Measurements from ENCODE around the gene RIMBP2.

Gene RIMBP2

DNA sequence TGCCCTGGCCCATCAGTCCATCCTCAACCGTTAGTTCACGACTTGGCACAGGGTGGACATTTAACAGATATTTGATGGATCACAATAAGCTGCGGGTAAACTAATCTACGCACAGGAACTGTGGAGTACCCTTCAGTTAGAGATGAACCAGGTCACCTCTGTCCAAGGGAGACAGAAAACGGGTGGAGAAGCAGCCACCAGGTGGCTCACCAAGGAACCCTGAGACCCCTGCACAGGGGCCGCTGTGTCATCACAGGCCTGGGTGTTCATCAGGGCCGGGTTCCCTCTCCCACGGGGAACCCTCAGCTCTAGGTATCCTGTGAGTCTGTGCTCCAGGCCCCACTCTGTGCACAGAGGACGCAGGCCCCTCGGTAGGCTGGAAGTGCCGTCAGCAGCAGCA, 256.2 kb downstream of the RIMBP2 start:
- DNase-seq = no peak

GRCh38 chr12:130458341-130458740, 257.8 kb downstream of the RIMBP2 start:
- DNase-seq = no peak

GRCh38 chr12:130457215-130457614, 258.9 kb downstream of the RIMBP2 start:
- DNase-seq = no peak

- no peak for DNase-seq
Observed at GRCh38 chr12:130456375-130457199, 259.5 kb downstream of the RIMBP2 start.

DNA sequence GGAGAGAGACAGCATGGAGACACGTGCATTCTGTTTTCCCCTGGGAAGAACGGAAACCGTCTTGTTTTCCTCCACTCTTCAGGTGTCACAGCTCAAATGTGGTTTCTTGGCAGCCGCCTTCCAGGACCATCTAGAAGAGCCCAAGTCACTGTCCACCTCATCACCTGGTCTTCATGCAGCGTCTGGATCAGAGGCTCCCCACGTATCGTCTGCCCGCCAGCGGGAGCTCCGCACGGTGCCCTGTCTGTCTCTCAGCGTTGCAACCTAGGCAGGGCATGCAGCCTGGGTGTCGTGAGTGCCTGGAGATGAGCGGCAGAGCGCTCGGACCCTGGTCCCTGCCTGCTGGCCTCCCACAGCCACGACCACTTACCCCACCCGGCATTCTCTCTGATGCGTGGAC, 260.9 kb downstream of the RIMBP2 start:
- DNase-seq = no peak

DNA sequence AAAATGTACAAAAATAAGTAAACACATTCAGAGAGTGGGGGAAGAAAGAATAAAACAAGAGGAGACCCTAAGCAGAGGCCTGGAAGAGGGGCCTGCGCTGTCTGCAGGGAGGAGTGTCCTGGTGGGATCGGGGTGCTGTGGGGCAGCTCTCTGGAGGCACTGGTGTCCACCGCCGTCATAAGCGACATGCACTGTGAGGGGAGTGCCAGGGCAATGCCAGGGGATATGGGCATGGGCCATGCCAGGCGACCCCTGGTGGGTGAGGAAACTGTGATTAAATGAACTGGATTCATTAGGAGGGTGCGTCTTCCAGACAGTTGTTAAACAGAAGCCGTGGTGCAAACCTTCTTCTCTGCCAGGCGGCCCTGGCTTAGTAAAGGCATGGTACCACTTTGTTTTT, 261.8 kb downstream of the RIMBP2 start:
- no peak for DNase-seq

- no peak for DNase-seq
Observed at GRCh38 chr12:130452546-130452945, 263.6 kb downstream of the RIMBP2 start.

GRCh38 chr12:130451001-130451930, 264.8 kb downstream of the RIMBP2 start:
- DNase-seq = no peak

DNA sequence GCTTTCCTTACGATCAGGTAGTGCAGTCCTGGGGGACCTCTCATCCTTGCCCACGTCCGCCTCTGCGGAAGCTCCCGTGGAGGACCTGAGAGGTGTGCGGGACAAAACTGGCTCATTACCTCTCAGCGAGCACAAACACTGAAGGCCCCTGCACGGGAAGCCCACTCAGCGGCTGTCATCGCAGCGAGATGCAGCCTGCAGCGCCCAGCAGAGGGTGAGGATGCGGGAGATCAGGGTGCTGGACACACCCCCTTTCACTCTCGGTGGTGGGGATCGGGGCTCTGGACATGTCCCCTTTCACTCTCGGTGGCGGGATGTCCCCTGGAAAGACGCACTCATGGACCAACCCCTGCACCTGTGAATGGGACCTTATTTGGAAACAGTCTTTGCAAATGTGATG, 266.8 kb downstream of the RIMBP2 start:
- DNase-seq = no peak

DNA sequence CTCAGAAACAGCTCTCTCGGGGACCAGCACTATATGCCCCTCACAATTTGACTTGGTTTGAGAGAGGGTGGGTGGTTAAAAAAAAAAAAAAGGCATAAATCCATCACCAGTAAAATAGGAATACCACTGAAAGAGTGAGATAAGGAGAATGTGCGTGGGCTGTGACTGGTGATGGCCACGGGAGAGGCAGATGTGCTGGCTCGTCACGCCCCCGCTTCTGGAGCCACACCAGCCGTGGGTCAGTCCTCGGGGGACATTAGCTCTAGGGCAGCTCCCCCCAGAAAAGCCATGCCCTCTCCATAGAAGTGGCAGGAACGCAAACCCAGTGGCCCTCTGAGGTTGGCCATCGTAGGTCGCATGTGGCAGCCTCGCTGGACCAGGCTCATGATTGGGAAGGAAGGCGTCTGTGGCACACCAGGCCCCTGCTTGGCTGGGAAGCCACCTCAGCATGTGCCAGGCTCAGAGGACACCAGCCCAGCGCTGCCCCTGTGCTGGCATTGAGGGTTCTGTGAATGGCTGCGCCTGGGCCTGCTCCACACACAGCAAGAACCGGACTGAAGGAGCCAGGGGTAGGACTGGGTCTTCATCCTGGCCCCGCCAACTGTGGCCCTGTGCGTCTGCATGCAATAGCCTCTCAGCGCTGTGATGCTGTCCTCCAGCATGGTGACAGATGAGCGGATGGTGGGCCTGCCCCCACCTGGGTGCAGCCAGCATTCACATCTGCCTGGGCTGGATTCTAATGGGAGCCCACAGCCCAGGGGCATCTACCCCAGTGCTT, 267.9 kb downstream of the RIMBP2 start:
- no peak for DNase-seq

GRCh38 chr12:130447655-130447965, 268.5 kb downstream of the RIMBP2 start:
- no peak for DNase-seq

GRCh38 chr12:130446846-130447654, 269.0 kb downstream of the RIMBP2 start:
- no peak for DNase-seq

DNA sequence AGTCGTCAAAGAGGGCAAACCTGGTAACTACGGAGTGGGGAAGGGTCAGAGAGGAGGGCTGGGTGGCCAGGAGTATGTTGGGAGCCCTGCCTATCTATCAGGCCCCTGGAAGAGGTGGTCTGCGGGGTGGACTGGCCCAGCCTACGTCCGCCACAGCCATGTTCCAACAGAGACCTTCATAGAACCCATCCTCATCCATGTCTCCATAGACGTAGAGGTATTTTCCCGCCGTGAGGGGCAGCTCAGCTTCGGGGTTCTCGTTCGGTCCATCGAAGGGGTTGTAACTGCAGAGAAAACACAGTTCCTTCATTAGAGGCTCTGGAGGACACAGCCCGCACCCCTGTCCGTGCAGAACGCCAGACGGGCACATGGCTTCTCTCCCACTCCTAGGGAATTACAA, 271.1 kb downstream of the RIMBP2 start:
- no peak for DNase-seq

- no peak for DNase-seq
Observed at GRCh38 chr12:130444061-130444460, 272.0 kb downstream of the RIMBP2 start.

- DNase-seq = no peak
Observed at GRCh38 chr12:130441771-130442760, 274.0 kb downstream of the RIMBP2 start.

GRCh38 chr12:130440411-130441080, 275.6 kb downstream of the RIMBP2 start:
- no peak for DNase-seq

DNA sequence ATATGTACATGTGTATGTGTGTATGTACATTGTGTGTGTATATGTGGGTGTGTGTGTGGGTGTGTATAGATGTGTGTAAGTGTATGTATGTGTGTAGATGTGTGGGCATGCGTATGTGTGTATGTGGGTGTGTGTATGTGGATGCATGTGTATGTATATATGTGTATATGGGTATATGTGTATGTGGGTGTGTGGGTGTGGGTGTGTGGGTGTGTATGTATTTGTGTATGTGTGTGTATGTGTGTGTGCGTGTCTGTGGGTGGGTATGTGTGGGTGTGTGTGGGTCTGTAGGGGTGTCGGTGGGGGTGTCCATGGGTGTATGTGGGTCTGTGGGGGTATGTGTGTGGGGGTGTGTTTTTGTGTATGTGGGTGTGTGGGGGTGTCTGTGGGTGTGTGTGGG, 276.8 kb downstream of the RIMBP2 start:
- DNase-seq = no peak

- DNase-seq = no peak
Observed at GRCh38 chr12:130438711-130439110, 277.4 kb downstream of the RIMBP2 start.

DNA sequence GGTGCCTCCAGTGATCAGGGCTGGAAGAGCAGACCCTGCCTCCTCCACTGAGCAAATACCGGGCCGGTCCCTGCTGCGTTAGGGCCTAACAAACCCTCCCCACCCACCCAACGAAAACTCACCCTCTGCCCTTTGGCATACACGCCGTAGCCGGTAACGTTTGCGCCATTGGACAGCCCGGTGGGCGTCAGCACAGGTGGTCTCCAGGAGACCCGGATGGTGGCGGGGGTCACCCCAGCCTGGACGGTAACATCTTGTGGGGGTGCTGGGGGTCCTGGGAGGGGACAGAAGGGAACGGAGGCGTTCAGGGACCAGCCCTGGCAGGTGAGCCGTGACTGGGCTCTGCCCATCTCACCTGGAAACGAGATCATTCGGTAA, 277.9 kb downstream of the RIMBP2 start:
- no peak for DNase-seq

DNA sequence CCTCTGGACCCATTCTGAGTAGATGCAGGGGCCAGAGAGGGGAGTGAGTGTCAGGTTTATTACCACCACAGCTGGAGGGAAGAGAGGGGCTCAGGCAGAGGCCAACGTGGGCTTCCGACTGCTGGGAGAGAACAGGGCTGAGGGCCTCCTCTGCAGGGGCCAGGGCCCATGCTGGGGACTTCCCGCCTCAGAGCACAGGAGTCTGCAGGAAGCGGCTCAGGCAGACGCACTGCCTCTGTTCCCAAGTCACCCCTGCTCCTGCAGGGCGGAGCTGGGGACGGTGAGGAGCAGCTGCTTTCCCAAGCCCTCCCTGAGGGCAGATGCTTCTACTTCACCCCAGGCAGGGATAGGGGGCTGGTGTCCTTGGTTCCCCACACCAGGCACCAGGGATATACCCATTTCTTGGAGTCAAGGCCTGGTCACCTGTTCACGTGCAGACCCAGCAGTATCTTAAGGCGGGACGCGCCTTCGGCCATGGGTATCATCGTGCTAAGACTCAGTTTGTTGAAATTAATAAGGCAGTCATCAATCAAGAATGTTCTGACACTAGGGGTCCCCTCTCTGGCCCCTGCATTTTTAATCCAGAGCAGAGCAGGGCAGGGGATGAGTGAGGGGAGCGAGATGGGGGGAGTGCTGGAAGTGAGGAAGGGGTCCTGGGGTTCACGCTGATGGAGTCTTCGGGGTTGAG, 278.4 kb downstream of the RIMBP2 start:
- no peak for DNase-seq

Measured in T-helper 2 cell (primary cell).